HepG2 (cell line): ENCODE measurements around the gene PPM1G. TPM values are rescaled to one million over a fixed set of nuclear protein-coding genes. Genes with fewer than 3 reads are reported as not detected.

Experiments used
- AGO2 ChIP-seq: fragments of 200-400 bp; formaldehyde crosslinking; optimal IDR thresholded peaks from 2 replicates; pipeline ENCODE3; 2017; ENCODE audit warnings: mild to moderate bottlenecking, low read depth, low read length, moderate library complexity
- BHLHE40 ChIP-seq: IDR thresholded peaks from 2 replicates; pipeline ENCODE4 v1.6.1; 2011; ENCODE audit warnings: low read length, improper control_type of control experiment
- CREB1 ChIP-seq, 2 experiments: fragments of 450-650 bp in 1 of 2; IDR thresholded peaks; 2 replicates each; pipeline ENCODE4 v1.6.1; 2016 to 2017; ENCODE audit warnings: control low read depth in 1 of 2, mild to moderate bottlenecking in 1 of 2, missing compliant biosample characterization in 1 of 2, missing genetic modification characterization in 1 of 2
- GRHL1 ChIP-seq: sonication (generic); formaldehyde crosslinking; conservative IDR thresholded peaks from 2 replicates; pipeline ENCODE4 v1.8.0; 2022; ENCODE audit warnings: missing genetic modification reagents
- GTF2F1 ChIP-seq: fragments of 150-350 bp; IDR thresholded peaks from 2 replicates; pipeline ENCODE4 v1.6.1; 2014; ENCODE audit warnings: low read length
- HMG20B ChIP-seq: conservative IDR thresholded peaks from 2 replicates; pipeline ENCODE4 v1.6.1; 2016; ENCODE audit warnings: missing genetic modification reagents, missing compliant biosample characterization
- HMGXB4 ChIP-seq, 2 experiments: sonication (generic) in 1 of 2; formaldehyde crosslinking in 1 of 2; IDR thresholded peaks; 2 replicates each; pipeline versions ENCODE4 v1.4.0 to v1.6.1; 2018 to 2020; ENCODE audit warnings: missing genetic modification reagents in 2 of 2, borderline replicate concordance in 1 of 2, low read depth in 1 of 2, mild to moderate bottlenecking in 1 of 2, missing biosample characterization in 1 of 2
- MAX ChIP-seq: IDR thresholded peaks from 2 replicates; pipeline ENCODE4 v1.6.1; 2012; ENCODE audit warnings: inconsistent platforms
- MED13 ChIP-seq: sonication (generic); formaldehyde crosslinking; IDR thresholded peaks from 2 replicates; pipeline ENCODE4 v1.5.0; 2020; ENCODE audit warnings: missing genetic modification reagents
- MEIS1 ChIP-seq: sonication (generic); formaldehyde crosslinking; IDR thresholded peaks from 2 replicates; pipeline ENCODE4 v1.9.0; 2021; ENCODE audit warnings: mild to moderate bottlenecking, missing genetic modification reagents, moderate library complexity, borderline replicate concordance
- PPARG ChIP-seq: conservative IDR thresholded peaks from 2 replicates; pipeline ENCODE4 v1.6.1; 2016; ENCODE audit warnings: missing biosample characterization, missing genetic modification reagents
- SMARCC2 ChIP-seq: fragments of 450-650 bp; IDR thresholded peaks from 2 replicates; pipeline ENCODE4 v1.6.1; 2017; ENCODE audit warnings: antibody characterized with exemption, mild to moderate bottlenecking
- SRSF4 ChIP-seq: fragments of 200-400 bp; formaldehyde crosslinking; IDR thresholded peaks from one replicate; pipeline ENCODE4 v1.6.1; 2018; ENCODE audit warnings: mild to moderate bottlenecking, low read depth, low read length, moderate library complexity; ENCODE audit not compliant: poor library complexity, severe bottlenecking
- TGIF2 ChIP-seq: IDR thresholded peaks from 2 replicates; pipeline ENCODE4 v1.6.1; 2016; ENCODE audit warnings: control low read depth, missing compliant biosample characterization
- TOPORS ChIP-seq: sonication (generic); formaldehyde crosslinking; IDR thresholded peaks from 2 replicates; pipeline ENCODE4 v1.8.0; 2023; ENCODE audit warnings: mild to moderate bottlenecking, missing genetic modification reagents
- ZHX2 ChIP-seq, 2 experiments: sonication (generic) in 1 of 2; formaldehyde crosslinking in 1 of 2; IDR thresholded peaks; 2 replicates each; pipeline versions ENCODE4 v1.6.1 to v1.9.0; 2014 to 2022; ENCODE audit warnings: antibody characterized with exemption in 1 of 2, borderline replicate concordance in 1 of 2, inconsistent platforms in 1 of 2, low read depth in 1 of 2, missing genetic modification reagents in 1 of 2
- ZNF570 ChIP-seq: sonication (generic); formaldehyde crosslinking; IDR thresholded peaks from 2 replicates; pipeline ENCODE4 v1.4.0; 2020; ENCODE audit warnings: mild to moderate bottlenecking, missing genetic modification reagents, borderline replicate concordance
- ZNF703 ChIP-seq: sonication (generic); formaldehyde crosslinking; IDR thresholded peaks from 2 replicates; pipeline ENCODE4 v1.5.1; 2020; ENCODE audit warnings: missing genetic modification reagents, mild to moderate bottlenecking, moderate library complexity, borderline replicate concordance
- ZNF747 ChIP-seq: sonication (generic); formaldehyde crosslinking; IDR thresholded peaks from 2 replicates; pipeline ENCODE4 v1.8.1; 2023; ENCODE audit warnings: missing genetic modification reagents, mild to moderate bottlenecking, borderline replicate concordance
- polyA plus RNA-seq, 8 experiments: library from polyadenylated mRNA; depleted of rRNA in 3 of 8; stranded (reverse) in 7 of 8; unstranded in 1 of 8; fragments of >200 nt; fragmentation: Illumina TruSeq in 4 of 8; extraction: Trizol in 4 of 8; gene quantifications; 2 replicates each; pipeline versions ENCODE4 v1.2.1 to v1.2.3, GENCODE V29; 2011 to 2016; ENCODE audit warnings: low read depth in 4 of 8, missing spikeins in 1 of 8, mixed read lengths in 1 of 8; ENCODE audit not compliant: insufficient read depth in 1 of 8
- total RNA-seq, 5 experiments: library from RNA; depleted of rRNA; stranded (reverse); fragments of >200 nt; fragmentation: Illumina TruSeq; extraction: Trizol; gene quantifications; 2 replicates each; pipeline ENCODE4 v1.2.3, GENCODE V29; 2016; ENCODE audit warnings: low read depth in 1 of 5

The PPM1G gene
- total and polyA plus RNA-seq, 2 of the 13 experiments (the other 11 are each of a cell fraction or from before 2014, with no cell fraction given) = 58.2 to 213 TPM

- TF ChIP-seq HMGXB4 (CRISPR knock-in tag; IDR thresholded peaks at IDR 0.05; ENCODE audit: borderline replicate concordance in 1 of 2, low read depth in 1 of 2) = peak in 1 of 2 experiments; percentile 40; a peak in 2 of 4 replicates
- TF ChIP-seq TGIF2 = peak; percentile 67; the same call in 1 of the 2 replicates
- TF ChIP-seq ZNF570 (CRISPR knock-in tag) = 0 out of 2 replicates have a peak, but pooled peaks have one; percentile 82
- TF ChIP-seq ZNF703 (CRISPR knock-in tag) = no peak
- TF ChIP-seq AGO2 = no peak
- no peak for TF ChIP-seq TOPORS (CRISPR knock-in tag)
- TF ChIP-seq ZNF747 = 0 out of 2 replicates have a peak, but pooled peaks have one; percentile 73
- no peak for TF ChIP-seq HMG20B
- no peak; the same call in 1 of the 2 replicates for TF ChIP-seq BHLHE40
- TF ChIP-seq CREB1 (IDR thresholded peaks at IDR 0.05) = 0 out of 2 replicates have a peak, but pooled peaks have one; percentile 23
- TF ChIP-seq CREB1 (CRISPR knock-in tag; IDR thresholded peaks at IDR 0.05) = no peak
- TF ChIP-seq SRSF4 = no peak
- TF ChIP-seq MEIS1 = no peak; the same call in none of the 2 replicates
- TF ChIP-seq MED13 (CRISPR knock-in tag) = peak; percentile 42; the same call in 1 of the 2 replicates
- no peak for TF ChIP-seq GTF2F1
- peak; percentile 80 for TF ChIP-seq MAX
- no peak for TF ChIP-seq SMARCC2
- TF ChIP-seq GRHL1 (CRISPR knock-in tag) = no peak
- TF ChIP-seq ZHX2 (IDR thresholded peaks at IDR 0.05; ENCODE audit: low read depth) = no peak
- peak; percentile 87; the same call in 1 of the 2 replicates for TF ChIP-seq ZHX2 (CRISPR knock-in tag; IDR thresholded peaks at IDR 0.05; ENCODE audit: borderline replicate concordance)
- no peak for TF ChIP-seq PPARG (CRISPR knock-in tag)
Observed at GRCh38 chr2:27428978-27429541, 19.7 kb upstream of the PPM1G start (continued).
